ENCODE data around the gene CEACAM3.

CEACAM3 gene

GRCh38 chr19:41844601-41845000 is 48.2 kb downstream of the CEACAM3 start, which contains the start of gene LYPD4:
LYPD4 (minus strand) TSS chr19:41844683; CDS start chr19:41839285, 5,398 bp downstream.
- ATAC-seq (replicated peaks), result no peak
- no peak within 1 kb of the TSS for H3K4me3 Mint-ChIP-seq
- H3K27ac Mint-ChIP-seq, result no peak within 1 kb of the TSS
- no peak for DNase-seq
- H3K4me1 Mint-ChIP-seq, result no peaks in the 10 kb centered on the region
- peaks cover 0 to 8% of the 10 kb centered on the region in 2 donors for H3K36me3 Mint-ChIP-seq
- H3K27me3 Mint-ChIP-seq, result peaks cover 16 to 20% of the 10 kb centered on the region in 2 donors
- peaks cover 5 to 9% of the 10 kb centered on the region in 2 donors for H3K9me3 Mint-ChIP-seq

GRCh38 chr19:41845001-41845050 is 48.4 kb downstream of the CEACAM3 start, which contains the start of gene DMRTC2:
DMRTC2 (plus strand) TSS chr19:41845042; CDS start chr19:41847429, 2,387 bp downstream.
- DNase-seq, result no peak
- Mint-ChIP-seq H3K4me3 (no peak within 1 kb of the TSS), H3K27ac (no peak within 1 kb of the TSS), H3K27me3 (peaks cover 16 to 20% of the 10 kb centered on the region in 2 donors), H3K36me3 (peaks cover 0 to 8% of the 10 kb centered on the region in 2 donors), H3K4me1 (no peaks in the 10 kb centered on the region), H3K9me3 (peaks cover 5 to 9% of the 10 kb centered on the region in 2 donors)
- no peak for ATAC-seq (replicated peaks)

GRCh38 chr19:41845051-41845590 is 48.7 kb downstream of the CEACAM3 start:
- Mint-ChIP-seq H3K9me3 (peaks cover 5 to 9% of the 10 kb centered on the region in 2 donors), H3K36me3 (peaks cover 0 to 8% of the 10 kb centered on the region in 2 donors), H3K4me1 (no peaks in the 10 kb centered on the region), H3K4me3 (no peak overlapping the region), H3K27me3 (peaks cover 16 to 18% of the 10 kb centered on the region in 2 donors), H3K27ac (no peak overlapping the region)
- DNase-seq (no peak), ATAC-seq (replicated peaks) (no peak)

- Mint-ChIP-seq H3K36me3 (peaks cover 0 to 8% of the 10 kb centered on the region in 2 donors), H3K27me3 (peaks cover 15 to 16% of the 10 kb centered on the region in 2 donors), H3K27ac (no peak overlapping the region), H3K4me3 (no peak overlapping the region), H3K4me1 (no peaks in the 10 kb centered on the region), H3K9me3 (peaks cover 5 to 9% of the 10 kb centered on the region in 2 donors)
- DNase-seq (no peak), ATAC-seq (replicated peaks) (no peak)
Measured at GRCh38 chr19:41847351-41848105, 51.1 kb downstream of the CEACAM3 start.

- peaks cover 11 to 13% of the 10 kb centered on the region in 2 donors for H3K27me3 Mint-ChIP-seq
- H3K9me3 Mint-ChIP-seq, result peaks cover 5 to 7% of the 10 kb centered on the region in 2 donors
- ATAC-seq (replicated peaks) (no peak), DNase-seq (no peak)
- H3K4me3 Mint-ChIP-seq, result no peak overlapping the region
- peaks cover under 1 to 3% of the 10 kb centered on the region in 2 donors for H3K4me1 Mint-ChIP-seq
- H3K27ac Mint-ChIP-seq, result peak overlapping the region; percentile 33
- H3K36me3 Mint-ChIP-seq, result peaks cover 0 to 6% of the 10 kb centered on the region in 2 donors
Measured at GRCh38 chr19:41848666-41849065, 52.3 kb downstream of the CEACAM3 start.

GRCh38 chr19:41849067-41849466 is 52.7 kb downstream of the CEACAM3 start:
- Mint-ChIP-seq H3K4me3 (no peak overlapping the region), H3K27me3 (peaks cover 7 to 9% of the 10 kb centered on the region in 2 donors)

GRCh38 chr19:41850381-41850780 is 54.0 kb downstream of the CEACAM3 start:
- no peaks in the 10 kb centered on the region for H3K9me3 Mint-ChIP-seq
- H3K27ac Mint-ChIP-seq, result no peak overlapping the region
- DNase-seq (no peak), ATAC-seq (replicated peaks) (no peak)
- H3K36me3 Mint-ChIP-seq, result no peaks in the 10 kb centered on the region
- H3K27me3 Mint-ChIP-seq, result peaks cover 4 to 7% of the 10 kb centered on the region in 2 donors
- peaks cover 2 to 5% of the 10 kb centered on the region in 2 donors for H3K4me1 Mint-ChIP-seq
- no peak overlapping the region for H3K4me3 Mint-ChIP-seq

More at GRCh38 chr19:41849067-41849466, 52.7 kb downstream of the CEACAM3 start:
- peaks cover 2 to 5% of the 10 kb centered on the region in 2 donors for H3K4me1 Mint-ChIP-seq
- no peak for DNase-seq
- no peak for ATAC-seq (replicated peaks)
- H3K9me3 Mint-ChIP-seq, result peaks cover 3% of the 10 kb centered on the region in 2 donors
- H3K27ac Mint-ChIP-seq, result no peak overlapping the region
- peaks cover 0 to 2% of the 10 kb centered on the region in 2 donors for H3K36me3 Mint-ChIP-seq

- Mint-ChIP-seq H3K4me3 (no peak overlapping the region), H3K27ac (no peak overlapping the region), H3K27me3 (no peaks in the 10 kb centered on the region), H3K9me3 (no peaks in the 10 kb centered on the region), H3K4me1 (peaks cover 2 to 5% of the 10 kb centered on the region in 2 donors), H3K36me3 (no peaks in the 10 kb centered on the region)
- ATAC-seq (replicated peaks), result no peak
- no peak for DNase-seq
Measured at GRCh38 chr19:41851456-41851855, 55.1 kb downstream of the CEACAM3 start.

GRCh38 chr19:41853344-41853743 is 57.0 kb downstream of the CEACAM3 start:
- Mint-ChIP-seq H3K27me3 (no peaks in the 10 kb centered on the region), H3K36me3 (no peaks in the 10 kb centered on the region), H3K4me1 (peaks cover 2 to 5% of the 10 kb centered on the region in 2 donors), H3K27ac (no peak overlapping the region), H3K4me3 (no peak overlapping the region), H3K9me3 (no peaks in the 10 kb centered on the region)
- no peak for DNase-seq
- ATAC-seq (replicated peaks), result no peak

GRCh38 chr19:41853768-41854167 is 57.4 kb downstream of the CEACAM3 start:
- Mint-ChIP-seq H3K27me3 (no peaks in the 10 kb centered on the region), H3K4me1 (peaks cover 2 to 5% of the 10 kb centered on the region in 2 donors), H3K9me3 (no peaks in the 10 kb centered on the region), H3K27ac (no peak overlapping the region), H3K36me3 (no peaks in the 10 kb centered on the region), H3K4me3 (no peak overlapping the region)
- DNase-seq (no peak), ATAC-seq (replicated peaks) (peak; percentile 29)

GRCh38 chr19:41859213-41859617 is 62.8 kb downstream of the CEACAM3 start:
- H3K27ac Mint-ChIP-seq, result peak overlapping the region; percentile 98
- H3K36me3 Mint-ChIP-seq, result peaks cover 35 to 39% of the 10 kb centered on the region in 2 donors
- ATAC-seq (replicated peaks) (no peak), DNase-seq (no peak)
- peak overlapping the region; percentile 85 to 92 for H3K4me3 Mint-ChIP-seq
- peaks cover 23 to 38% of the 10 kb centered on the region in 2 donors for H3K4me1 Mint-ChIP-seq
- no peaks in the 10 kb centered on the region for H3K27me3 Mint-ChIP-seq
- H3K9me3 Mint-ChIP-seq, result no peaks in the 10 kb centered on the region

GRCh38 chr19:41859618-41860418 is 63.4 kb downstream of the CEACAM3 start, which contains the start of gene RPS19:
RPS19 (plus strand) TSS chr19:41860255; CDS start chr19:41860775, 520 bp downstream.
- Mint-ChIP-seq H3K4me3 (peak within 1 kb of the TSS; percentile 85 to 92), H3K36me3 (peaks cover 41 to 45% of the 10 kb centered on the region in 2 donors), H3K27me3 (no peaks in the 10 kb centered on the region), H3K4me1 (peaks cover 29 to 44% of the 10 kb centered on the region in 2 donors), H3K9me3 (no peaks in the 10 kb centered on the region), H3K27ac (peak within 1 kb of the TSS; percentile 98)
- peak; percentile 81 to 88 for ATAC-seq (replicated peaks)
- DNase-seq, result peak; percentile 97

- H3K4me1 Mint-ChIP-seq, result peaks cover 29 to 49% of the 10 kb centered on the region in 2 donors
- no peak for DNase-seq
- peak overlapping the region; percentile 98 for H3K27ac Mint-ChIP-seq
- H3K9me3 Mint-ChIP-seq, result no peaks in the 10 kb centered on the region
- no peaks in the 10 kb centered on the region for H3K27me3 Mint-ChIP-seq
- H3K36me3 Mint-ChIP-seq, result peaks cover 45 to 48% of the 10 kb centered on the region in 2 donors
- peak overlapping the region; percentile 85 to 92 for H3K4me3 Mint-ChIP-seq
- no peak for ATAC-seq (replicated peaks)
Measured at GRCh38 chr19:41860419-41861115, 64.2 kb downstream of the CEACAM3 start.
